Natural killer cell (primary cell): Measurements from ENCODE around the gene MARCHF10. TPM values are rescaled to one million over a fixed set of nuclear protein-coding genes. Genes with fewer than 3 reads are reported as not detected.

Source experiments
- ATAC-seq, 3 donors: fragments of 150-1000 bp in 2 of 3; fragments of 200-7000 bp in 1 of 3; cut with Tn5 transposase; 1 replicate in 1 of 3; 2 replicates in 2 of 3; pipeline ENCODE4 v1.10.0; 2021; ENCODE audit warnings: mild to moderate bottlenecking in 2 of 3, moderate library complexity in 2 of 3
- DNase-seq, 2 donors: peaks; one replicate each; pipeline versions ENCODE4 v3.0.0 to v3.0.0-alpha.2; 2013 to 2021; ENCODE audit warnings: mixed read lengths in 1 of 2
- H3K27ac ChIP-seq: one replicate; pipeline ENCODE4 v1.5.1; 2013; ENCODE audit warnings: mild to moderate bottlenecking, low read length
- H3K27me3 ChIP-seq: one replicate; pipeline ENCODE4 v1.6.1; 2013; ENCODE audit warnings: low read length; ENCODE audit not compliant: control insufficient read depth, insufficient read depth
- H3K36me3 ChIP-seq: one replicate; pipeline ENCODE4 v1.6.1; 2013; ENCODE audit warnings: low read length; ENCODE audit not compliant: control insufficient read depth, insufficient read depth
- H3K4me1 ChIP-seq: one replicate; pipeline ENCODE4 v1.6.1; 2013; ENCODE audit warnings: low read length; ENCODE audit not compliant: control insufficient read depth, insufficient read depth
- H3K4me3 ChIP-seq: one replicate; pipeline ENCODE4 v1.5.1; 2013; ENCODE audit warnings: low read length
- H3K9me3 ChIP-seq: one replicate; pipeline ENCODE4 v1.6.1; 2013; ENCODE audit warnings: low read length; ENCODE audit not compliant: control insufficient read depth, insufficient read depth
- H3K27ac Mint-ChIP-seq, 2 donors: one replicate each; pipeline ENCODE4 v1.8.0; 2022; ENCODE audit warnings: mild to moderate bottlenecking in 2 of 2, mixed read lengths in 2 of 2, moderate library complexity in 1 of 2
- H3K27me3 Mint-ChIP-seq, 2 donors: one replicate each; pipeline ENCODE4 v1.8.0; 2022; ENCODE audit warnings: low read depth in 2 of 2, mixed read lengths in 2 of 2
- H3K36me3 Mint-ChIP-seq: one replicate; pipeline ENCODE4 v1.8.0; 2022; ENCODE audit warnings: mixed read lengths
- H3K4me1 Mint-ChIP-seq, 2 donors: one replicate each; pipeline ENCODE4 v1.8.0; 2022; ENCODE audit warnings: mixed read lengths in 2 of 2
- H3K4me3 Mint-ChIP-seq: one replicate; pipeline ENCODE4 v1.8.0; 2022; ENCODE audit warnings: mild to moderate bottlenecking, moderate library complexity, mixed read lengths
- H3K9me3 Mint-ChIP-seq, 2 donors: one replicate each; pipeline ENCODE4 v1.8.0; 2022; ENCODE audit warnings: mixed read lengths in 2 of 2
- WGBS: methylation state at CpG from one replicate; pipeline ENCODE4 v1.1.7; 2013; ENCODE audit warnings: missing lambda C conversion rate; ENCODE audit not compliant: insufficient coverage; 5-methylcytosine and 5-hydroxymethylcytosine counted together
- intact Hi-C: fragments of 100-400 bp; cut with micrococcal nuclease; formaldehyde crosslinking; loops from one replicate; pipeline ENCODE4 v1.14.2; 2022
- total RNA-seq, 4 donors: library from RNA; stranded (reverse); fragments of 120-200 nt in 1 of 4; gene quantifications; one replicate each; pipeline versions ENCODE4 v1.2.3 to v1.2.4, GENCODE V29; 2013 to 2022
- TF ChIP-seq, protein P1 (sequence below): fragments of 200-600 bp; IDR thresholded peaks from one replicate; pipeline ENCODE4 v1.8.0; 2022; ENCODE audit warnings: antibody characterized with exemption

Gene MARCHF10
- total RNA-seq, 3 donors from 2014 or later (not counting 1 experiment from before 2014, with no cell fraction given) = 0.35 to 1.2 (median 0.40) TPM

DNA sequence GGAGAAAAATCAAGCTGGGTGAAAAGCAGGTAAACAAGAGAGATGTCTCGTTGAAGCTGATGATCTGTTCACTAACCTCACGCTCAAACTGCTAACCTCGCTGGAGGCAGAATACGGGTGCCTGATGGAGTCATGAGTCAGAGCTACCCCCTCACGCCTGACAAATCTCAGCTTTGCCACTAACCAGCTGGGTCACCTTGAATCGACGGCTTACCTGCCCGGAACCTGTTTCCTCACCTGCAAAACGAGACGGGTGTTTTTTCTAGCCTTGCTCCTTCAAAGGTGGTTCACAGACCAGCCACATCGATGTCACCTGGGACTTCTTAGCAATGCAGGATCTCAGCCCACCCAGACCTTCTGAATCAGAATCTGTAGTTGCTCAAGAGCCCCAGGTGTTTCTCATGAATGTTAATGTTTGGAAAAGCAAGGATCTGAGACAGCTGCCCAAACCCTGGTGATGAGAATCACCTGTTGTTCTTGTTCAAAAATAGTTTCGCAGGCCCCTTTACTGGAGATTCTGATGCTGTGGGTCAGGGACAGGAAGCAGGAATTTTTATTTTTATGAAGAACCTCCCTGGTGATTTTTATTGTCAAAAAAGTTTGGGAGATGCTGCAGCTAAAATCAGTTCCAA lies 56.9 kb downstream of the MARCHF10 start:
- no peak overlapping the region for H3K27ac ChIP-seq
- H3K4me3 Mint-ChIP-seq = no peak overlapping the region
- DNase-seq = no peak
- TF ChIP-seq, protein P1, sequence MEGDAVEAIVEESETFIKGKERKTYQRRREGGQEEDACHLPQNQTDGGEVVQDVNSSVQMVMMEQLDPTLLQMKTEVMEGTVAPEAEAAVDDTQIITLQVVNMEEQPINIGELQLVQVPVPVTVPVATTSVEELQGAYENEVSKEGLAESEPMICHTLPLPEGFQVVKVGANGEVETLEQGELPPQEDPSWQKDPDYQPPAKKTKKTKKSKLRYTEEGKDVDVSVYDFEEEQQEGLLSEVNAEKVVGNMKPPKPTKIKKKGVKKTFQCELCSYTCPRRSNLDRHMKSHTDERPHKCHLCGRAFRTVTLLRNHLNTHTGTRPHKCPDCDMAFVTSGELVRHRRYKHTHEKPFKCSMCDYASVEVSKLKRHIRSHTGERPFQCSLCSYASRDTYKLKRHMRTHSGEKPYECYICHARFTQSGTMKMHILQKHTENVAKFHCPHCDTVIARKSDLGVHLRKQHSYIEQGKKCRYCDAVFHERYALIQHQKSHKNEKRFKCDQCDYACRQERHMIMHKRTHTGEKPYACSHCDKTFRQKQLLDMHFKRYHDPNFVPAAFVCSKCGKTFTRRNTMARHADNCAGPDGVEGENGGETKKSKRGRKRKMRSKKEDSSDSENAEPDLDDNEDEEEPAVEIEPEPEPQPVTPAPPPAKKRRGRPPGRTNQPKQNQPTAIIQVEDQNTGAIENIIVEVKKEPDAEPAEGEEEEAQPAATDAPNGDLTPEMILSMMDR = no peak
- no peaks in the 10 kb centered on the region for H3K27me3 ChIP-seq
- no peaks in the 10 kb centered on the region for H3K9me3 Mint-ChIP-seq
- H3K4me1 ChIP-seq = no peaks in the 10 kb centered on the region
- no peaks in the 10 kb centered on the region for H3K36me3 Mint-ChIP-seq
- no peak for ATAC-seq
- no peaks in the 10 kb centered on the region for H3K27me3 Mint-ChIP-seq
- H3K9me3 ChIP-seq = no peaks in the 10 kb centered on the region
- no peak overlapping the region for H3K4me3 ChIP-seq
- no peak overlapping the region for H3K27ac Mint-ChIP-seq
- H3K36me3 ChIP-seq = no peaks in the 10 kb centered on the region
- 85% methylated on average over 12 of the region's 12 CpGs for WGBS
- intact Hi-C loops = no loop called here
- no peaks in the 10 kb centered on the region for H3K4me1 Mint-ChIP-seq

- Mint-ChIP-seq H3K4me1 (no peaks in the 10 kb centered on the region), H3K9me3 (no peaks in the 10 kb centered on the region), H3K4me3 (no peak overlapping the region), H3K36me3 (no peaks in the 10 kb centered on the region), H3K27me3 (no peaks in the 10 kb centered on the region), H3K27ac (no peak overlapping the region)
- TF ChIP-seq, protein P1 = no peak
- H3K27ac ChIP-seq = no peak overlapping the region
- no peaks in the 10 kb centered on the region for H3K4me1 ChIP-seq
- intact Hi-C loops = no loop called here
- WGBS = 89% methylated on average over 15 of the region's 15 CpGs
- no peaks in the 10 kb centered on the region for H3K9me3 ChIP-seq
- no peak overlapping the region for H3K4me3 ChIP-seq
- no peaks in the 10 kb centered on the region for H3K36me3 ChIP-seq
- no peak for DNase-seq
- ATAC-seq = no peak
- H3K27me3 ChIP-seq = no peaks in the 10 kb centered on the region
Measured at GRCh38 chr17:62750631-62751051, 57.5 kb downstream of the MARCHF10 start.

DNA sequence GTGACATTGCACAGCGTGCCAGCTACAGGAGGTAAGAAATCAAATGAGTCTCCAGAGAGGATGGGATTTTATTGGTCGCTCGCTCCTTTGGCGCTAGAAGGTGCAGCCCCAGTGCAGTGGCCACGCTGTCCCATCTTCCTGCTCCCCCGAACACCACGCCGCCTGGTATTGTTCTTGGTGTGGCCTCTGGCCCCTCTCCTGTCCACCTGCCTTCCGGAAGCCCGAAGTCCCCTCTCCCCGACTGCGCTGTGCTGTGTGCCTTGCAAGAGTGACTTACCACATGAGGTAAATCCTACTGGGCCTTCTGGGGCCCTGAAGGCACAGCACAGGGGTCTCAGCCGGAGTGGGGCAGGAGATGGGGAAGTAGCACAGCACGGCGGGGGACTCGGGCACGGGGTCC lies 58.2 kb downstream of the MARCHF10 start:
- Histone ChIP-seq H3K4me3 (no peak overlapping the region), H3K36me3 (no peaks in the 10 kb centered on the region), H3K27me3 (no peaks in the 10 kb centered on the region), H3K4me1 (no peaks in the 10 kb centered on the region), H3K27ac (no peak overlapping the region), H3K9me3 (no peaks in the 10 kb centered on the region)
- H3K4me1 Mint-ChIP-seq = no peaks in the 10 kb centered on the region
- intact Hi-C loops = no loop called here
- H3K36me3 Mint-ChIP-seq = no peaks in the 10 kb centered on the region
- TF ChIP-seq, protein P1 = no peak
- DNase-seq = no peak
- no peak for ATAC-seq
- no peak overlapping the region for H3K27ac Mint-ChIP-seq
- H3K4me3 Mint-ChIP-seq = no peak overlapping the region
- H3K27me3 Mint-ChIP-seq = no peaks in the 10 kb centered on the region
- no peaks in the 10 kb centered on the region for H3K9me3 Mint-ChIP-seq
- 95% methylated on average over 17 of the region's 17 CpGs for WGBS

GRCh38 chr17:62746941-62747340 lies 61.2 kb downstream of the MARCHF10 start:
- intact Hi-C loops = no loop called here
- no peaks in the 10 kb centered on the region for H3K4me1 Mint-ChIP-seq
- 91% methylated on average over 7 of the region's 8 CpGs for WGBS
- Histone ChIP-seq H3K36me3 (no peaks in the 10 kb centered on the region), H3K27ac (no peak overlapping the region), H3K9me3 (no peaks in the 10 kb centered on the region), H3K4me3 (no peak overlapping the region), H3K4me1 (no peaks in the 10 kb centered on the region), H3K27me3 (no peaks in the 10 kb centered on the region)
- H3K4me3 Mint-ChIP-seq = no peak overlapping the region
- TF ChIP-seq, protein P1 = no peak
- H3K36me3 Mint-ChIP-seq = no peaks in the 10 kb centered on the region
- no peak for DNase-seq
- no peak for ATAC-seq
- H3K9me3 Mint-ChIP-seq = no peaks in the 10 kb centered on the region
- H3K27me3 Mint-ChIP-seq = no peaks in the 10 kb centered on the region
- no peak overlapping the region for H3K27ac Mint-ChIP-seq
